Skeletal muscle tissue (tissue), 4 donors: Measurements from ENCODE around the gene LRP2BP. TPM values are rescaled to one million over a fixed set of nuclear protein-coding genes. Genes with fewer than 3 reads are reported as not detected.

ENCODE experiments used
- H3K27ac ChIP-seq: one replicate; pipeline ENCODE4 v1.7.0; 2013; ENCODE audit warnings: mild to moderate bottlenecking, low read depth, low read length, inconsistent platforms
- H3K27me3 ChIP-seq, 3 donors: one replicate each; pipeline ENCODE4 v1.7.0; 2013; ENCODE audit warnings: low read length in 3 of 3; ENCODE audit not compliant: control insufficient read depth in 3 of 3, insufficient read depth in 3 of 3
- H3K36me3 ChIP-seq, 3 donors: one replicate each; pipeline ENCODE4 v1.7.0; 2013; ENCODE audit warnings: low read length in 3 of 3; ENCODE audit not compliant: control insufficient read depth in 3 of 3, insufficient read depth in 3 of 3
- H3K4me1 ChIP-seq, 3 donors: one replicate each; pipeline ENCODE4 v1.7.0; 2013; ENCODE audit warnings: low read length in 3 of 3, mild to moderate bottlenecking in 3 of 3; ENCODE audit not compliant: control insufficient read depth in 3 of 3, insufficient read depth in 3 of 3
- H3K4me3 ChIP-seq, 3 donors: one replicate each; pipeline ENCODE4 v1.7.0; 2013; ENCODE audit warnings: low read length in 3 of 3
- H3K9ac ChIP-seq, 3 donors: one replicate each; pipeline ENCODE4 v1.7.0; 2013; ENCODE audit warnings: low read length in 3 of 3, mild to moderate bottlenecking in 3 of 3, moderate library complexity in 2 of 3, low read depth in 1 of 3
- H3K9me3 ChIP-seq, 3 donors: one replicate each; pipeline ENCODE4 v1.7.0; 2013; ENCODE audit warnings: low read length in 3 of 3; ENCODE audit not compliant: control insufficient read depth in 3 of 3
- total RNA-seq: library from RNA; depleted of rRNA; stranded (reverse); fragments of >200 nt; gene quantifications from one replicate; pipeline ENCODE4 v1.2.3, GENCODE V29; 2014
- donor health status: Osteomylitis.

The LRP2BP gene
- 4.7 TPM for total RNA-seq

DNA sequence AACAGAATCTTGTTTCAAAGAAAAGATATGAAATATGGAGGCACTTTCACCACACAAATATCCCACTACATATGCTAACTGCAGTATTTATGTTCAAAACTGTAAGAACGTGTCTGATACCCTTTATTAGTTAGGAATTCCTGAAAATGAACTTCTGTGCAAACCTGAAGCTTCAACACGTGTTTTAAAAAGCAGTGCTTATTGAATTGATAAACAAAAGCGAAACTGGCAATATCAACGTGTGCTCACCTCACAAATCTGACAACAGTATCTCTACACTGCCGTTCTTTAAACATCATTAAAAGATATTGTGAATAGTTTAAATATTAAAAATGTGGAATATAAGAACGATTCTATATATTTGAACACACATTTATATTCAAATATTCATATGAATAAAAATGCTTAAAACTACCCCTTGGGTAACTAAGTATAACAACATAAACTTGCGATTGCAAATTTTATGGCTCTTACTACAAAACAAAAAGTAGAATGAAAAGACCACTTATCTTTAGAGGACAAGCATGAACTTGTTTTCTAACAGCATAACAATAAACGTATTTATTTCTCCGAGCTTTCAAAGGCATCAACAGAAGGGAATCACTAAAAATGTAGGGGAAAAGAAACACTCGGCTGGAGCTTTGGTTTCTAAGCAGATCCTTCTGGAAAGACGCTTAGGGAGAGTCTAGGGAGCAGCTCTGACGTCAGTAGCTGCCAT, at the start of gene LRP2BP:
LRP2BP (minus strand) TSS at position 687 of the 718 bp plus-strand sequence. CDS start 17,738 bp downstream, outside the sequence.
- H3K4me3 ChIP-seq = peak within 1 kb of the TSS; percentile 77 to 90 (median 86)
- H3K27me3 ChIP-seq = no peaks in the 10 kb centered on the region

DNA sequence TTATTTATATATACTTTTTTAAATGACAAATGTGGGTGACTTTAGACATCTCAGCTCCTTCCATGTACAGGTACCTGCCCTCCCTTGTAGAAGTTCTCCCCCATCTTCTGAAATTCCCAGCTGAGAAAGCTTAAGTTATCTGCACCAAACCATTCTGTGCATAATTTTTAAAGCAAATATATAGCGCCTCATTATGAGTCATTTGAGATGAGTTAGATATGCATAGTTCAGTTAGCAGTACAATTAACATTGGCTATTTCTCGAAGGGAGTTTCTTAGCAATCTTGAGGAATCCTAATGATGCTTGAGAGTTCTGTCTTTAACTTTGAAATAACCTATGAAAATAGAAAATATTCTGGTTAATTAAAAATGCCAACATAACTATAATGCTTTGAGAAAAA, 49.5 kb upstream of the LRP2BP start:
- H3K27me3 ChIP-seq = no peaks in the 10 kb centered on the region
- no peak overlapping the region for H3K4me3 ChIP-seq
- no peaks in the 10 kb centered on the region for H3K4me1 ChIP-seq
- H3K9ac ChIP-seq = no peak overlapping the region
- H3K36me3 ChIP-seq = no peaks in the 10 kb centered on the region
- H3K27ac ChIP-seq = no peak overlapping the region
- H3K9me3 ChIP-seq = no peaks in the 10 kb centered on the region

More for the DNA sequence above, at the start of gene LRP2BP:
- Histone ChIP-seq H3K9me3 (no peaks in the 10 kb centered on the region), H3K9ac (peak within 1 kb of the TSS; percentile 91 to 98 (median 97)), H3K36me3 (peaks cover 7 to 19% (median 9%) of the 10 kb centered on the region in 3 donors), H3K27ac (peak within 1 kb of the TSS; percentile 100), H3K4me1 (peaks cover 9 to 30% (median 11%) of the 10 kb centered on the region in 3 donors)

DNA sequence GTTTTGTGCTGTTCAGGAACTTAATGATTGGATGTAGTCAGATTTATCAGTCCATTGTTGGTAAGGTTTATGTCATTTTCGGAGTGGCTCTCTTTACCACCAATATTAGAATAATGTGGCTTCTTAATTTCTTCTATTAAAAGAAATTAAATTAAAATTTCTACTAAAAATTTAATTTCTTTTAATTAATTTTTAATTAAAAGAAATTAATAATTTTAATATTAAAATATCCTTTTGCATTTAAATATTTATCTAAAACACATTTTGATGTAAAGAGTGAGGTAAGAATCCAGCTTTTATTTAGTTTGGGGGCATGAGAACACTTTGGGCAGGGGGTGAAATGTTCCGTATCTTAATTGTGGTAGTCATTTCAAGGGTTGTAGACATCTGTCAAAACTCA, 45.8 kb upstream of the LRP2BP start:
- Histone ChIP-seq H3K36me3 (no peaks in the 10 kb centered on the region), H3K4me3 (no peak overlapping the region), H3K4me1 (no peaks in the 10 kb centered on the region), H3K27me3 (no peaks in the 10 kb centered on the region), H3K9ac (no peak overlapping the region), H3K9me3 (no peaks in the 10 kb centered on the region), H3K27ac (no peak overlapping the region)

DNA sequence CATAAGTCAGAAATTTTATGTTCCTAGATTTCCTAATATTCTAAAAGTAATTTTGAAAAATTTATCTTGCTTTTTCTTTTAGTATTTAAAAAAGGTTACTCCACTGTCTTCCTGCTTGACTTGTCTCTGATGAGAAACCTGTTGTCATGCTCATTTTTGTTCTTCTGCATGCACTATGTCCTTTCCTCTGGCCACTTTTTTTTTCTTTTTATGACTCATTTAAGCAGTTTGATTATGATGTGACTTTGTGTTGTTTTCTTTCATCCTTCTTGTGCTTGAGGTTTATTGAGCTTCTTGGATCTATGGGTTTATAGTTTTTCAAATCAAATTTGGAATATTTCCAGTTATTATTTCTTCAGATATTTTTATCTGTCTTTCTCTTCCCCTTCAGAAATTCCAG, 42.1 kb upstream of the LRP2BP start:
- Histone ChIP-seq H3K36me3 (no peaks in the 10 kb centered on the region), H3K27ac (no peak overlapping the region), H3K27me3 (no peaks in the 10 kb centered on the region), H3K4me3 (no peak overlapping the region), H3K9ac (no peak overlapping the region), H3K9me3 (no peaks in the 10 kb centered on the region), H3K4me1 (no peaks in the 10 kb centered on the region)

DNA sequence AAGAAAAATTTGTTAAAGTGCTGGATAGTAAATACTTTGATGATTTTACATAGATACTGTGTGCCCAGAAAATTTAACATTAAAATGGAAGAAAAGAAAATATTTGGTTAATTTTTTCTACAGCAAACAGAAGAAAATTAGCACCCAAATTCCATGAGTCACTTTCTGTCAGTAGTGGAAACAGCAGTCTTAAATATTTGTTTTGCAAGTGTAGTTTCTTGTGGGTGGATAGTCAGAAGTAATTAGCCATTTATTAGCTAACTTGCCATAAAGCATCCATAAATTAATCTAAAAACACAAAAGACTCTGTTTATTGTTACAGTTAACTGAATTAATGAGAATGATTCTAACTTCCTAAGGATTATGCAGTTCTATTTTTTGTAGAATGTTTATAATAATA, 39.7 kb upstream of the LRP2BP start:
- Histone ChIP-seq H3K4me1 (no peaks in the 10 kb centered on the region), H3K27ac (no peak overlapping the region), H3K36me3 (no peaks in the 10 kb centered on the region), H3K27me3 (no peaks in the 10 kb centered on the region), H3K9me3 (no peaks in the 10 kb centered on the region), H3K4me3 (no peak overlapping the region), H3K9ac (no peak overlapping the region)

DNA sequence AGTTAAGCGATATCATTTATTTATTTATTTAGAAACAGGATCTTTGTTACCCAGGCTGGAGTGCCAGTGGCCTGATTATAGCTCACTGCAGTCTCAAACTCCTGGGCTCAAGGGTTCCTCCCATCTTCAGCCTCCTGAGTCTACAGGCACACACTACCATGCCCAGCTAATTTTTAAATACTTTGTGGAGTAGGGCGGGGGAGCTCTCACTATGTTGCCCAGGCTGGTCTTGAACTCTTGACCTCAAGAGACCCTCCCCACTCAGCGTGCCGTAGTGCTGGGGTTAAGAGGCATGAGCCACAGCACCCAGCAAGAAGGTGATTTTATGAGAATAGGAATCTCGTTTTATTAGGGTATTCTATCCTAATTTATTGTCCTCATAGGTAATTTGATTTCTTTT, 33.9 kb upstream of the LRP2BP start:
- H3K27ac ChIP-seq = no peak overlapping the region
- no peaks in the 10 kb centered on the region for H3K9me3 ChIP-seq
- H3K4me1 ChIP-seq = peaks cover 4 to 12% (median 8%) of the 10 kb centered on the region in 3 donors
- H3K27me3 ChIP-seq = no peaks in the 10 kb centered on the region
- no peaks in the 10 kb centered on the region for H3K36me3 ChIP-seq
- H3K9ac ChIP-seq = no peak overlapping the region
- H3K4me3 ChIP-seq = no peak overlapping the region

DNA sequence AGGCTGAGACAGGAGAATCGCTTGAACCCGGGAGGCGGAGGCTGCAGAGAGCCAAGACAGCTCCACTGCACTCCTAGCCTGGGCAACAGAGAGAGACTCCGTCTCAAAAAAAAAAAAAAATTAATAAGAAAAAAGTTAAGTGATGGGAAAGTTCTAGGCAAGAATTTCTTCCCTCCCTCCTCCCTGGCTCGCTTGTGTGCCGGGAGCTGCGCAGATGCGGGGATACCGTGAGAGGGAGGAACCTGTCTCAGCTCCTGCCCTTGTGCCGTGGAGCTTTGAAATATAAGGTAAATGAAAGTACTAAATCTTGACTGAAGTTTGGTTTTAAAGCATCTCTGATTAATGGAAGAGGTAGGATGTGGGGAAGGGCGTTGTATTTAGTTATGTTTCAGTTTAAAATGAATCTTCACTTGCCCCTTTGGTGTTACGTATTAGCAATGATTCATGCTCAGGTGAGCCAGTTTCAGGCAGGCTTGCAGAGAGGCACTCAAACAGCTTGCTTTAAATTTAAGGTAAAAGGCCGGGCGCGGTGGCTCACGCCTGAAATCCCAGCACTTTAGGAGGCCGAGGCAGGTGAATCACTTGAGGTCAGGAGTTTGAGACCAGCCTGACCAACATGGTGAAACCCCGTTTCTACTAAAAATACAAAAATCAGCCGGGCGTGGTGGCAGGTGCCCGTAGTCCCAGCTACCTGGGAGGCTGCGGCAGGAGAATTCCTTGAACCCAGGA, 31.4 kb upstream of the LRP2BP start:
- Histone ChIP-seq H3K36me3 (no peaks in the 10 kb centered on the region), H3K27me3 (no peaks in the 10 kb centered on the region), H3K9ac (no peak overlapping the region), H3K4me1 (peaks cover 14 to 18% (median 15%) of the 10 kb centered on the region in 3 donors), H3K9me3 (no peaks in the 10 kb centered on the region), H3K4me3 (no peak overlapping the region), H3K27ac (no peak overlapping the region)

DNA sequence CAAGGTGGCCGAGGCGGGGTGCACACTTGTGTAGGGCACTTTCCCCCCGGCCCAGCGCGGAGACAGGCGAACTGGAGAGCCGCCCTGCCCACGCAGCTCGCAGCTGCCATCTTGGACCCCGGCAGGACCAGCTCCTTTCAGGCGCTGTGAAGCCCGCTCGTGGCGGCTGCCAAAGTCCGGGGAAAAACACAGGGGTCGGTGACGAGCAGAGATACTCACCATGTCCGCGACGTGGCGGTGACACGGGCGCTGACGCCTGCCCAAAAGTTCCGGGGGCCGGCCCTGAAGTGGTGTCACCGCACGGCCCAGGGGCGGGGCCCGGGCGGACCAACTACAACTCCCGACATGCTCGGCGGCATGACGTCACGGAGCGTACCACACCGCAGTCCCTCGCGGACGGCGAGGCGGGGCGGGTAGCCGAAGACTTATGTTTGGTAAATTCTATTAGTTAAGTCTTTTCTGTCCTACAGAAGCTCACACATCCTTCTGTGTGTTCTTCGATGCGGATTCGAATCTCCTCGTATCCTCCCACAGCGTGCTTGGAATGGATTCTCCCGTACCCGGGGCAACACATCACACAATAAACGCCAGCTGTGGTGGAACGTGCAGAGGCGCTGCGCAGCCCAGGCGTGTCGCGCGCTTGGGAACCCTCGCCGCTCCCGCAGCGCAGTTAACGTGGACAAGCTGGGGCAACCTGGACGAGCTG, 30.1 kb upstream of the LRP2BP start, which contains the start of gene UFSP2:
UFSP2 (minus strand) TSS at position 318 of the 706 bp plus-strand sequence; CDS start at position 222, 96 bp downstream.
- Histone ChIP-seq H3K9me3 (no peaks in the 10 kb centered on the region), H3K9ac (peak within 1 kb of the TSS; percentile 96 to 100 (median 98)), H3K4me1 (peaks cover 21 to 27% (median 21%) of the 10 kb centered on the region in 3 donors), H3K27me3 (no peaks in the 10 kb centered on the region), H3K4me3 (peak within 1 kb of the TSS; percentile 95 to 98 (median 97)), H3K36me3 (peaks cover 3 to 6% (median 6%) of the 10 kb centered on the region in 3 donors), H3K27ac (peak within 1 kb of the TSS; percentile 98)

DNA sequence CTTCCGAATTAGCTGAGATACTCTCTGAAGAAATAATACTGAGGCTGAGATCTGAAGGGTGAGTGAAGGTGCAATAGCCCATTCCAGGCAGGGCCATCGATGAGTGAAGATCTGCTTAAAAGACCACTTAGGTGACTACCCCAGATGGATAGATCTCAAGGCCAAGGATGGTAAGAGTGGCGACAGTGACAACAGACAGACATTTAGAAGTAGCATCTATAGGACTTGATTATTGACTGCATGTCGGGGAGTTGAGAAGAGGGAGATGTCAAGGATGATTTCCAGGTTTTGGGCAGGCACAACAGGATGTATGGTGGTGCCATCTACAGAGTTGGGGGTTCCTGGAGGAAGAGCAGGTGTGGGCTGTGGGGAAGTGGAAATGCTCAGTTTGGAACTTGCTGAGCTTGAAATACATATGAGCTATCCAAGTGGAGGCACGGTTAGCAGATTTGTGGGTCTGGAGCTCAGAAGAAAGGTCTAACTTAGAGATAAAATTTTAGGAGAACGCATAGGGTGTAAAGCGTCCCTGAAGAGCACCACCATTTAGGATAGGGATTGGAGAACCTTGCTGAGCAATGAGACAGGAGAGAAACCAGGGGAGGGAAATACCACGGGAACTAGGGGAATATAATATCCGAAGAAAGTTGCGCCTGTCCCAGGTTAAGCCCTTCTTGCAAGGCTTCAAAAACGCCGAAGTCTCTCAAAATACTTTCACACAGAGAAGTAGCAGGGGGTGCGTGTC, 29.4 kb upstream of the LRP2BP start:
- H3K4me1 ChIP-seq = peaks cover 21 to 27% (median 21%) of the 10 kb centered on the region in 3 donors
- H3K27me3 ChIP-seq = no peaks in the 10 kb centered on the region
- peak overlapping the region; percentile 95 to 98 (median 97) for H3K4me3 ChIP-seq
- peaks cover 3 to 6% (median 6%) of the 10 kb centered on the region in 3 donors for H3K36me3 ChIP-seq
- H3K27ac ChIP-seq = peak overlapping the region; percentile 98
- peak overlapping the region; percentile 96 to 100 (median 98) for H3K9ac ChIP-seq
- H3K9me3 ChIP-seq = no peaks in the 10 kb centered on the region
